ENCODE results near the gene KCNS3.

DNA sequence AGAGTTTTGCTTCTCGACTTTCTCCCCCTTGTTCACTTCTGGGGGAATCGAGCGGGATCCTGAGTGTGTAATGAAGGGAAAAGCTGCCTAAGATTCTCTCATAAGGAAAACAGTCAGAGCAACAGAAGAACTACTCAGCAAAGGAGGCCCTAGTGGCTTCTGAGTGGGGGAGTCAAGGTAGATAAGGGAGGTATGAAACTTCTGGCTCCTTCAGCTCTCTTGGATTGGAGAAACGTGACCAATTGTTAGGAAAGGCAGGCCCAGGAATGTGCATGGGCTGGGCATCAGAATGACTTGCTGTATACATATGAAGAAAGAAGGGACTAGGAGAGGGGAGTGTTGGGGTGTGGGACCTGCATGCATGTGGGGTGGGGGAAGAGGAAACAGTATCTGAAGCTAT, 73.1 kb downstream of the KCNS3 start:
- TF ChIP-seq, protein P1, sequence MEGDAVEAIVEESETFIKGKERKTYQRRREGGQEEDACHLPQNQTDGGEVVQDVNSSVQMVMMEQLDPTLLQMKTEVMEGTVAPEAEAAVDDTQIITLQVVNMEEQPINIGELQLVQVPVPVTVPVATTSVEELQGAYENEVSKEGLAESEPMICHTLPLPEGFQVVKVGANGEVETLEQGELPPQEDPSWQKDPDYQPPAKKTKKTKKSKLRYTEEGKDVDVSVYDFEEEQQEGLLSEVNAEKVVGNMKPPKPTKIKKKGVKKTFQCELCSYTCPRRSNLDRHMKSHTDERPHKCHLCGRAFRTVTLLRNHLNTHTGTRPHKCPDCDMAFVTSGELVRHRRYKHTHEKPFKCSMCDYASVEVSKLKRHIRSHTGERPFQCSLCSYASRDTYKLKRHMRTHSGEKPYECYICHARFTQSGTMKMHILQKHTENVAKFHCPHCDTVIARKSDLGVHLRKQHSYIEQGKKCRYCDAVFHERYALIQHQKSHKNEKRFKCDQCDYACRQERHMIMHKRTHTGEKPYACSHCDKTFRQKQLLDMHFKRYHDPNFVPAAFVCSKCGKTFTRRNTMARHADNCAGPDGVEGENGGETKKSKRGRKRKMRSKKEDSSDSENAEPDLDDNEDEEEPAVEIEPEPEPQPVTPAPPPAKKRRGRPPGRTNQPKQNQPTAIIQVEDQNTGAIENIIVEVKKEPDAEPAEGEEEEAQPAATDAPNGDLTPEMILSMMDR (IDR thresholded peaks at IDR 0.05): no peak
- TF ChIP-seq EZH2 (IDR thresholded peaks at IDR 0.05): no peak

All from neural progenitor cell (in vitro differentiated cells).